Liver (tissue), 9 donors: ENCODE results near the gene ARVCF. TPM values are rescaled to one million over a fixed set of nuclear protein-coding genes. Genes with fewer than 3 reads are reported as not detected.

Experiments used
- DNase-seq: peaks from one replicate; pipeline ENCODE4 v3.0.0-alpha.2; 2017; ENCODE audit warnings: low spot score
- H3K27ac ChIP-seq, 2 donors: one replicate each; pipeline ENCODE4 v1.7.0; 2013; ENCODE audit warnings: inconsistent platforms in 2 of 2, low read length in 2 of 2, control low read depth in 1 of 2, low read depth in 1 of 2, mild to moderate bottlenecking in 1 of 2
- H3K27me3 ChIP-seq, 4 donors: one replicate each; pipeline versions ENCODE4 v1.6.1 to v1.7.0; 2013; ENCODE audit warnings: low read length in 3 of 4, inconsistent platforms in 1 of 4, mild to moderate bottlenecking in 1 of 4, moderate library complexity in 1 of 4; ENCODE audit not compliant: control insufficient read depth in 4 of 4, insufficient read depth in 4 of 4
- H3K36me3 ChIP-seq, 4 donors: one replicate each; pipeline versions ENCODE4 v1.6.1 to v1.7.0; 2013; ENCODE audit warnings: low read length in 3 of 4, mild to moderate bottlenecking in 3 of 4, low read depth in 1 of 4, moderate library complexity in 1 of 4; ENCODE audit not compliant: control insufficient read depth in 4 of 4, insufficient read depth in 3 of 4
- H3K4me1 ChIP-seq, 4 donors: one replicate each; pipeline versions ENCODE4 v1.6.1 to v1.7.0; 2013; ENCODE audit warnings: low read length in 3 of 4, mild to moderate bottlenecking in 3 of 4, moderate library complexity in 1 of 4; ENCODE audit not compliant: control insufficient read depth in 4 of 4, insufficient read depth in 4 of 4
- H3K4me3 ChIP-seq, 3 donors: one replicate each; pipeline versions ENCODE4 v1.6.1 to v1.7.0; 2013; ENCODE audit warnings: low read length in 3 of 3, control low read depth in 1 of 3, low read depth in 1 of 3, mild to moderate bottlenecking in 1 of 3
- H3K9ac ChIP-seq, 2 donors: one replicate each; pipeline ENCODE4 v1.7.0; 2013; ENCODE audit warnings: low read length in 2 of 2, mild to moderate bottlenecking in 2 of 2, moderate library complexity in 2 of 2, control low read depth in 1 of 2, low read depth in 1 of 2
- H3K9me3 ChIP-seq, 4 donors: one replicate each; pipeline versions ENCODE4 v1.6.1 to v1.7.0; 2013; ENCODE audit warnings: low read length in 3 of 4; ENCODE audit not compliant: control insufficient read depth in 4 of 4
- ATF3 ChIP-seq: IDR thresholded peaks from 2 replicates; pipeline ENCODE4 v1.6.1; 2016; ENCODE audit warnings: antibody characterized with exemption
- CTCF ChIP-seq: fragments of 150-350 bp; IDR thresholded peaks from 2 replicates; pipeline ENCODE4 v1.5.1; 2017; ENCODE audit warnings: improper control_type of control experiment, low read depth, low read length; ENCODE audit not compliant: missing input control
- EGR1 ChIP-seq, 2 donors: IDR thresholded peaks; 2 replicates each; pipeline ENCODE4 v1.6.1; 2016 to 2018; ENCODE audit warnings: antibody characterized with exemption in 2 of 2, low read depth in 2 of 2
- FOXA1 ChIP-seq: IDR thresholded peaks from 2 replicates; pipeline ENCODE4 v1.6.1; 2016; ENCODE audit warnings: antibody characterized with exemption
- FOXA2 ChIP-seq: IDR thresholded peaks from 2 replicates; pipeline ENCODE4 v1.6.1; 2016; ENCODE audit warnings: antibody characterized with exemption
- GABPA ChIP-seq, 2 donors: IDR thresholded peaks in 1 of 2; conservative IDR thresholded peaks in 1 of 2; 2 replicates each; pipeline ENCODE4 v1.6.1; 2016; ENCODE audit warnings: antibody characterized with exemption in 2 of 2, mild to moderate bottlenecking in 1 of 2, moderate library complexity in 1 of 2
- HNF4A ChIP-seq, 2 donors: conservative IDR thresholded peaks; 2 replicates each; pipeline ENCODE4 v1.6.1; 2016; ENCODE audit warnings: antibody characterized with exemption in 2 of 2, mild to moderate bottlenecking in 2 of 2
- HNF4G ChIP-seq: IDR thresholded peaks from 2 replicates; pipeline ENCODE4 v1.6.1; 2016; ENCODE audit warnings: antibody characterized with exemption
- JUND ChIP-seq, 2 donors: IDR thresholded peaks; 2 replicates each; pipeline ENCODE4 v1.6.1; 2016; ENCODE audit warnings: antibody characterized with exemption in 2 of 2
- MAX ChIP-seq: IDR thresholded peaks from 2 replicates; pipeline ENCODE4 v1.6.1; 2016; ENCODE audit warnings: antibody characterized with exemption
- NR2F2 ChIP-seq: IDR thresholded peaks from 2 replicates; pipeline ENCODE4 v1.6.1; 2016; ENCODE audit warnings: antibody characterized with exemption
- RAD21 ChIP-seq, 2 donors: IDR thresholded peaks; 2 replicates each; pipeline ENCODE4 v1.6.1; 2016; ENCODE audit warnings: antibody characterized with exemption in 2 of 2, mild to moderate bottlenecking in 2 of 2
- RXRA ChIP-seq, 2 donors: IDR thresholded peaks; 2 replicates each; pipeline ENCODE4 v1.6.1; 2017 to 2018; ENCODE audit warnings: antibody characterized with exemption in 2 of 2, mild to moderate bottlenecking in 1 of 2
- SP1 ChIP-seq: IDR thresholded peaks from 2 replicates; pipeline ENCODE4 v1.6.1; 2018; ENCODE audit warnings: antibody characterized with exemption, mild to moderate bottlenecking
- TAF1 ChIP-seq: conservative IDR thresholded peaks from 2 replicates; pipeline ENCODE4 v1.6.1; 2016; ENCODE audit warnings: antibody characterized with exemption, mild to moderate bottlenecking
- YY1 ChIP-seq: IDR thresholded peaks from 2 replicates; pipeline ENCODE4 v1.6.1; 2016; ENCODE audit warnings: antibody characterized with exemption, mild to moderate bottlenecking
- ZBTB33 ChIP-seq: IDR thresholded peaks from 2 replicates; pipeline ENCODE4 v1.6.1; 2016; ENCODE audit warnings: antibody characterized with exemption
- WGBS: extraction: QIAGEN DNeasy Blood & Tissue Kit; methylation state at CpG from one replicate; pipeline ENCODE4 v1.1.7; 2013; 5-methylcytosine and 5-hydroxymethylcytosine counted together
- polyA plus RNA-seq, 2 donors: library from polyadenylated mRNA; stranded (reverse) in 1 of 2; unstranded in 1 of 2; fragments of 200-250 nt in 1 of 2; fragments of >200 nt in 1 of 2; fragmentation: Nextera tagmentation in 1 of 2; extraction: Ambion mirVana in 1 of 2; gene quantifications; one replicate each; pipeline versions ENCODE4 v1.2.1 to v1.2.3, GENCODE V29; 2013 to 2015
- total RNA-seq, 2 donors: library from RNA; depleted of rRNA; stranded (reverse); fragments of >200 nt; gene quantifications; one replicate each; pipeline ENCODE4 v1.2.3, GENCODE V29; 2014
- donor health status: healthy.
- donor health status: healthy.
- donor health status: healthy.
- donor health status: healthy.
- donor health status: healthy.

ARVCF gene
- total and polyA plus RNA-seq, 4 donors, result 3.8 to 48.8 (median 26.1) TPM

GRCh38 chr22:20017622-20017958 lies 967 bp upstream of the ARVCF start (continued):
- TF ChIP-seq ZBTB33 (no peak), TAF1 (no peak), RXRA (IDR thresholded peaks at IDR 0.05) (no peak), HNF4A (conservative IDR thresholded peaks at IDR 0.05) (no peak), HNF4G (no peak), FOXA2 (no peak), JUND (IDR thresholded peaks at IDR 0.05) (no peak)

GRCh38 chr22:20015971-20016733 lies 471 bp downstream of the ARVCF start:
- Histone ChIP-seq H3K36me3 (no peaks in the 10 kb centered on the region), H3K9ac (peak overlapping the region in 1 of 2 donors; percentile 49), H3K9me3 (no peaks in the 10 kb centered on the region), H3K4me1 (peaks cover 5 to 48% (median 31%) of the 10 kb centered on the region in 4 donors), H3K27ac (peak overlapping the region in 1 of 2 donors; percentile 23), H3K4me3 (peak overlapping the region; percentile 44 to 83 (median 76)), H3K27me3 (no peaks in the 10 kb centered on the region)
- whole genome bisulfite sequencing, result 2% methylated on average over 101 of the region's 101 CpGs
- peak; percentile 64 for DNase-seq
- TF ChIP-seq HNF4G (no peak), FOXA1 (no peak), JUND (IDR thresholded peaks at IDR 0.05) (no peak), FOXA2 (no peak), HNF4A (conservative IDR thresholded peaks at IDR 0.05) (no peak), SP1 (no peak), ZBTB33 (no peak), CTCF (no peak), ATF3 (no peak), YY1 (no peak), MAX (no peak), EGR1 (IDR thresholded peaks at IDR 0.05; ENCODE audit: low read depth in 2 of 2) (no peak), GABPA (IDR thresholded peaks at IDR 0.05 in 1 of 2, conservative IDR thresholded peaks at IDR 0.05 in 1 of 2) (no peak), NR2F2 (no peak), RAD21 (IDR thresholded peaks at IDR 0.05) (no peak), RXRA (IDR thresholded peaks at IDR 0.05) (no peak)
